GM12864 (cell line): ENCODE data around the gene PLXNA2.

Experiments used
- DNase-seq: peaks from one replicate; pipeline ENCODE4 v3.0.0-alpha.2; 2011; ENCODE audit warnings: low read depth
- H3K4me3 ChIP-seq: 2 replicates; pipeline ENCODE4 v1.5.1; 2011; ENCODE audit warnings: mild to moderate bottlenecking, low read depth, low read length, control low read depth
- CTCF ChIP-seq: IDR thresholded peaks from 2 replicates; pipeline ENCODE4 v1.5.1; 2011; ENCODE audit warnings: low read depth, mild to moderate bottlenecking, moderate library complexity, low read length, control low read depth, inconsistent platforms; ENCODE audit errors: missing control alignments

PLXNA2 gene

GRCh38 chr1:208158640-208159554, 85.3 kb downstream of the PLXNA2 start:
- H3K4me3 ChIP-seq: no peak overlapping the region
- no peak for DNase-seq
- no peak for TF ChIP-seq CTCF

- no peak overlapping the region for H3K4me3 ChIP-seq
- no peak for DNase-seq
- no peak for TF ChIP-seq CTCF
These were observed 86.4 kb downstream of the PLXNA2 start for GRCh38 chr1:208157769-208158168.

- TF ChIP-seq CTCF: no peak
- no peak for DNase-seq
- H3K4me3 ChIP-seq: no peak overlapping the region
These were observed 87.4 kb downstream of the PLXNA2 start for GRCh38 chr1:208156741-208157140.

GRCh38 chr1:208156310-208156709, 87.9 kb downstream of the PLXNA2 start:
- no peak for TF ChIP-seq CTCF
- DNase-seq: no peak

GRCh38 chr1:208154679-208155642, 89.2 kb downstream of the PLXNA2 start:
- no peak for TF ChIP-seq CTCF
- no peak for DNase-seq
- H3K4me3 ChIP-seq: no peak overlapping the region

More at GRCh38 chr1:208156310-208156709, 87.9 kb downstream of the PLXNA2 start:
- no peak overlapping the region for H3K4me3 ChIP-seq

- no peak for TF ChIP-seq CTCF
- H3K4me3 ChIP-seq: no peak overlapping the region
- no peak for DNase-seq
These were observed 90.1 kb downstream of the PLXNA2 start for GRCh38 chr1:208154040-208154439.
